Fibroblast of lung (primary cell): ENCODE data around the gene ITCH. TPM values are rescaled to one million over a fixed set of nuclear protein-coding genes. Genes with fewer than 3 reads are reported as not detected.

Experiments used
- DNase-seq, 2 donors: peaks; one replicate each; pipeline versions ENCODE4 v3.0.0 to v3.0.0-alpha.2; 2010; ENCODE audit warnings: low read depth in 2 of 2
- H2AFZ ChIP-seq: 2 replicates; pipeline ENCODE4 v1.5.1; 2012; ENCODE audit warnings: low read length, control low read depth, inconsistent platforms
- H3K27ac ChIP-seq: 2 replicates; pipeline ENCODE4 v1.5.1; 2011; ENCODE audit warnings: low read length, control low read depth; ENCODE audit not compliant: insufficient read depth
- H3K27me3 ChIP-seq: 2 replicates; pipeline ENCODE4 v1.5.1; 2011; ENCODE audit warnings: mild to moderate bottlenecking, low read length; ENCODE audit not compliant: control insufficient read depth, insufficient read depth
- H3K36me3 ChIP-seq: 2 replicates; pipeline ENCODE4 v1.5.1; 2011; ENCODE audit warnings: low read length; ENCODE audit not compliant: control insufficient read depth, insufficient read depth
- H3K4me1 ChIP-seq: 2 replicates; pipeline ENCODE4 v1.5.1; 2011; ENCODE audit warnings: low read length; ENCODE audit not compliant: control insufficient read depth, insufficient read depth; ENCODE audit errors: extremely low read depth
- H3K4me2 ChIP-seq: 2 replicates; pipeline ENCODE4 v1.5.1; 2011; ENCODE audit warnings: low read length, control low read depth; ENCODE audit not compliant: insufficient read depth; ENCODE audit errors: extremely low read depth
- H3K4me3 ChIP-seq, 4 experiments: fragments of 200-600 bp in 1 of 4; sonication (generic) in 1 of 4; replicated peaks in 1 of 4; 2 replicates each; pipeline ENCODE4 v1.5.1; 2011 to 2016; ENCODE audit warnings: low read length in 4 of 4, low read depth in 3 of 4, mild to moderate bottlenecking in 3 of 4, control low read depth in 2 of 4, inconsistent platforms in 1 of 4, mixed read lengths in 1 of 4; ENCODE audit not compliant: insufficient read depth in 1 of 4; ENCODE audit errors: control extremely low read depth in 1 of 4
- H3K79me2 ChIP-seq: 2 replicates; pipeline ENCODE4 v1.5.1; 2012; ENCODE audit warnings: mild to moderate bottlenecking, low read length, inconsistent platforms; ENCODE audit not compliant: control insufficient read depth, insufficient read depth
- H3K9ac ChIP-seq: 2 replicates; pipeline ENCODE4 v1.5.1; 2011; ENCODE audit warnings: mild to moderate bottlenecking, low read length, control low read depth; ENCODE audit not compliant: insufficient read depth
- H3K9me3 ChIP-seq: 2 replicates; pipeline ENCODE4 v1.5.1; 2012; ENCODE audit warnings: low read depth, low read length; ENCODE audit not compliant: control insufficient read depth, insufficient read depth
- H4K20me1 ChIP-seq: 2 replicates; pipeline ENCODE4 v1.5.1; 2011; ENCODE audit warnings: low read length; ENCODE audit not compliant: control insufficient read depth, insufficient read depth; ENCODE audit errors: extremely low read depth
- CTCF ChIP-seq, 2 donors: IDR thresholded peaks in 1 of 2; conservative IDR thresholded peaks in 1 of 2; 1 replicate in 1 of 2; 2 replicates in 1 of 2; pipeline ENCODE4 v1.5.1; 2011 to 2012; ENCODE audit warnings: low read length in 2 of 2, control low read depth in 1 of 2, inconsistent platforms in 1 of 2, low read depth in 1 of 2, mild to moderate bottlenecking in 1 of 2
- EZH2 ChIP-seq: IDR thresholded peaks from 2 replicates; pipeline ENCODE4 v1.5.1; 2012; ENCODE audit warnings: low read length, control low read depth, mild to moderate bottlenecking; ENCODE audit errors: missing control alignments
- polyA plus RNA-seq, 2 donors: library from polyadenylated mRNA; depleted of rRNA in 1 of 2; stranded (reverse) in 1 of 2; unstranded in 1 of 2; fragments of >200 nt; gene quantifications; 2 replicates each; pipeline ENCODE4 v1.2.1, GENCODE V29; 2011 to 2012; ENCODE audit warnings: missing spikeins in 1 of 2
- total RNA-seq: library from RNA; depleted of rRNA; stranded (reverse); fragments of >200 nt; gene quantifications from 2 replicates; pipeline ENCODE4 v1.2.1, GENCODE V29; 2014

Gene ITCH
- total and polyA plus RNA-seq, 2 donors (not counting 1 experiment from before 2014, with no cell fraction given) = 25.0 to 77.6 TPM

DNA sequence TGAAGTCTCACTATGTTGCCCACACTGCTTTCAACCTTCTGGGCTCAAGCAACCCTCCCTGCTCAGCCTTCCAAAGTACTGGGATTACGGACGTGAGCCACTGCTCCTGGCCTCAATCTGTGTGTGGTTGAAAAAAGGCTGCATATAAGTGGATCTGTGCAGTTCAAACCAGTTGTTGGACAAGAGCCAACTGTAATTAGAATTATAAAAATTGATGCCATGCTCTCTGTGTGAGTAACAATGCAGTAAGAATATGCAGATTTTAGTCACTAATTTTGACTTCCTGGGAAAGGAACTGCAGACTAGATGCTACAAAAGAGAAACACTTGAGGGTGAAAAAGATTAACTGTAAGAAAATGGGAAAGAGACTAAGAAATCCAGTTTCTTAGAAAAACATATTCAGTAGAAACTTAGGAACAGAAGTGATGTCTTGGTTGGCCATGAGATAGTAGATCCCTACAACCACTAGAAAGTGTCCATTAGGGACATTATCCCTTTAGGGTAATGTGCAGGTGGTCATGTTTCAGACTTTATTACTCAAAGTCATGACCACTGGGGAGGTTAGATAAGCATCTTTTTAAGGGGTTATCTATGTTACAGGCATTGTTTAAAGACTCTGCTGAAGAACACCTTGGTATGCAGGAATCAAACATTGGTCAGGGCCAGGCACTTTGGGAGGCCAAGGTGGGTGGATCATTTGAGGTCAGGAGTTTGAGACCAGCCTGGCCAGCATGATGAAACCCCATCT lies 26.3 kb downstream of the ITCH start:
- Histone ChIP-seq H3K4me3 (no peak overlapping the region), H3K9me3 (no peaks in the 10 kb centered on the region), H3K36me3 (peaks cover 3% of the 10 kb centered on the region), H3K4me1 (peaks cover 12% of the 10 kb centered on the region), H2AFZ (no peak overlapping the region), H3K4me2 (no peak overlapping the region), H3K27ac (peak overlapping the region; percentile 31), H3K27me3 (no peaks in the 10 kb centered on the region), H3K79me2 (peaks cover 75% of the 10 kb centered on the region), H3K9ac (no peak overlapping the region), H4K20me1 (peaks cover 9% of the 10 kb centered on the region)
- peak in 1 of 2 donors; percentile 48 for DNase-seq
- TF ChIP-seq CTCF (conservative IDR thresholded peaks at IDR 0.05 in 1 of 2, IDR thresholded peaks at IDR 0.05 in 1 of 2; ENCODE audit: low read depth in 1 of 2, low read length in 2 of 2) (no peak), EZH2 (no peak)

DNA sequence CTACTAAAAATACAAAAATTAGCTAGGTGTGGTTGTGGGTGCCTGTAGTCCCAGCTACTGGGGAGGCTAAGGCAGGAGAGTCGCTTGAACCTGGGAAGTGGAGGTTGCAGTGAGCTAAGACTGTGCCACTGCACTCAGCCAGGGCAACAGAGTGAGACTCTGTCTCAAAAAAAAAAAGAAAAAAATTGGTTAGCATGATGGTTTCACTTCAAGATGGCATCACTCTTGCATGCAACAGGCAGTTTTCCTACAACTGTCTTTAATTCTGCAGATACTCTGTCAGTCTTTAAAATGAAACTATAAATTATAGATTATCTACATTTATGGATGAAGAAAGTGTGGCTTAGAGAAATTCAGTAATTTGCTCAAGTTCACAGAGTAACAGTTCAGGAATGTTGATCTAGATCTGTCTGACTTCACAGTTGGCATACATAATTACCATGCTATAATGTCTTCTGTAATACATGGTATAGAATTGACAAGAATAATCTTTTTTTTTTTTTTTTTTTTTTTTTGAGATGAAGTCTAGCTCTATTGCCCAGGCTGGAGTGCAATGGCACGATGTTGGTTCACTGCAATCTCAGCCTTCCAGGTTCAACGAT lies 27.0 kb downstream of the ITCH start:
- peaks cover 12% of the 10 kb centered on the region for H3K4me1 ChIP-seq
- no peak overlapping the region for H2AFZ ChIP-seq
- TF ChIP-seq EZH2 (no peak), CTCF (conservative IDR thresholded peaks at IDR 0.05 in 1 of 2, IDR thresholded peaks at IDR 0.05 in 1 of 2; ENCODE audit: low read depth in 1 of 2, low read length in 2 of 2) (no peak)
- H4K20me1 ChIP-seq = peaks cover 9% of the 10 kb centered on the region
- no peak overlapping the region for H3K9ac ChIP-seq
- H3K9me3 ChIP-seq = no peaks in the 10 kb centered on the region
- peak in 1 of 2 donors; percentile 33 for DNase-seq
- peak overlapping the region; percentile 29 for H3K4me2 ChIP-seq
- H3K27ac ChIP-seq = peak overlapping the region; percentile 53
- peaks cover 74% of the 10 kb centered on the region for H3K79me2 ChIP-seq
- no peaks in the 10 kb centered on the region for H3K27me3 ChIP-seq
- peaks cover 3% of the 10 kb centered on the region for H3K36me3 ChIP-seq
- H3K4me3 ChIP-seq = no peak overlapping the region

DNA sequence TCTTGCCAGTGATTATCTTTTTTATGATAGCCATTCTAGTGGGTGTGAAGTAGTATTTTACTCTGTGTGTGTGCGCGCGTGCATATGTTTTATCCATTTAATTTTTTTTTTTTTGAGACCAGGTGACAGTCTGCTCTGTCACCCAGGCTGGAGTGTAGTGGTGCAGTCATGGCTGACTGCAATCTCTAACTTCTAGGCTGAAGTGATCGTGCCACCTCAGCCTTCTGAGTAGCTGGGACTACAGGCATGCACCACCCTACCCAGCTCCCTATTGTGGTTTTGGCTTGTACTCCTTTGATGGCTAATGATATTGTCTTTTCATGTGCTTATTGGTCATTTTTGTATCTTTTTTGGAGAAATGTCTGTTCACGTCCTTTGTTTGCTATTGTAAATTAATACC lies 33.3 kb downstream of the ITCH start:
- Histone ChIP-seq H3K4me1 (no peaks in the 10 kb centered on the region), H3K79me2 (peaks cover 49% of the 10 kb centered on the region), H2AFZ (no peak overlapping the region), H3K27ac (no peak overlapping the region), H3K9me3 (no peaks in the 10 kb centered on the region), H3K36me3 (peaks cover 3% of the 10 kb centered on the region), H3K4me3 (no peak overlapping the region), H3K4me2 (no peak overlapping the region), H3K9ac (no peak overlapping the region), H4K20me1 (peaks cover 1% of the 10 kb centered on the region), H3K27me3 (no peaks in the 10 kb centered on the region)
- no peak for TF ChIP-seq CTCF (conservative IDR thresholded peaks at IDR 0.05 in 1 of 2, IDR thresholded peaks at IDR 0.05 in 1 of 2; ENCODE audit: low read depth in 1 of 2, low read length in 2 of 2)
- DNase-seq = no peak
